ENCODE data around the gene POU6F2. TPM values are rescaled to one million over a fixed set of nuclear protein-coding genes. Genes with fewer than 3 reads are reported as not detected.

The POU6F2 gene
- total RNA-seq, 1 experiment from 2014 or later, result 2.9 TPM

DNA sequence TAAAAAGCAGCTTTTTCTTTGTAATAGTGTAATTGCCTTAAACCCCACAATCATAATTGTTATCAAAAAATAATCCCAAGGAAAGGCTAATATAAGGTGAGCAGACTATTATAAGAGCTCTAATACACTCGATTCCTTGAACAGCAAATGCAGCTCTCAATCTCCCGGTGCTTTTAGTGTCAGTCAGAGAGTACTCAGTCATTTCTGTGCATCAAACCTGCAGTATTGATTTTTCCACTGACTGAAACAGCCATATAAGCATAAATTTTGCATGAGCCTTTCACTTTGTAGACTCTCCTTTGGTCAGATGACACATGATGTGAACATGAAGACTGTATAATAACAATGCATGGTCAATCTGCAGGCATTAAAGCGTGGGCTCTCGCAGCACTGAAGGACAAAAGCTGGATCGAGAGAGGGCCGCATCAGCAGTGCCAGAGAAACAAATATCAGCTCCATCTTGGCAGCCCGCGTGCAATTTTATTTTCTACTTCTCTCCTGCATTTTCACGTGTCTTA is 272.0 kb downstream of the POU6F2 start (continued):
- TF ChIP-seq, protein P1, sequence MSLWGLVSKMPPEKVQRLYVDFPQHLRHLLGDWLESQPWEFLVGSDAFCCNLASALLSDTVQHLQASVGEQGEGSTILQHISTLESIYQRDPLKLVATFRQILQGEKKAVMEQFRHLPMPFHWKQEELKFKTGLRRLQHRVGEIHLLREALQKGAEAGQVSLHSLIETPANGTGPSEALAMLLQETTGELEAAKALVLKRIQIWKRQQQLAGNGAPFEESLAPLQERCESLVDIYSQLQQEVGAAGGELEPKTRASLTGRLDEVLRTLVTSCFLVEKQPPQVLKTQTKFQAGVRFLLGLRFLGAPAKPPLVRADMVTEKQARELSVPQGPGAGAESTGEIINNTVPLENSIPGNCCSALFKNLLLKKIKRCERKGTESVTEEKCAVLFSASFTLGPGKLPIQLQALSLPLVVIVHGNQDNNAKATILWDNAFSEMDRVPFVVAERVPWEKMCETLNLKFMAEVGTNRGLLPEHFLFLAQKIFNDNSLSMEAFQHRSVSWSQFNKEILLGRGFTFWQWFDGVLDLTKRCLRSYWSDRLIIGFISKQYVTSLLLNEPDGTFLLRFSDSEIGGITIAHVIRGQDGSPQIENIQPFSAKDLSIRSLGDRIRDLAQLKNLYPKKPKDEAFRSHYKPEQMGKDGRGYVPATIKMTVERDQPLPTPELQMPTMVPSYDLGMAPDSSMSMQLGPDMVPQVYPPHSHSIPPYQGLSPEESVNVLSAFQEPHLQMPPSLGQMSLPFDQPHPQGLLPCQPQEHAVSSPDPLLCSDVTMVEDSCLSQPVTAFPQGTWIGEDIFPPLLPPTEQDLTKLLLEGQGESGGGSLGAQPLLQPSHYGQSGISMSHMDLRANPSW (CRISPR knock-in tag; conservative IDR thresholded peaks at IDR 0.05; ENCODE audit: low read depth), result no peak
- TF ChIP-seq, protein P2, sequence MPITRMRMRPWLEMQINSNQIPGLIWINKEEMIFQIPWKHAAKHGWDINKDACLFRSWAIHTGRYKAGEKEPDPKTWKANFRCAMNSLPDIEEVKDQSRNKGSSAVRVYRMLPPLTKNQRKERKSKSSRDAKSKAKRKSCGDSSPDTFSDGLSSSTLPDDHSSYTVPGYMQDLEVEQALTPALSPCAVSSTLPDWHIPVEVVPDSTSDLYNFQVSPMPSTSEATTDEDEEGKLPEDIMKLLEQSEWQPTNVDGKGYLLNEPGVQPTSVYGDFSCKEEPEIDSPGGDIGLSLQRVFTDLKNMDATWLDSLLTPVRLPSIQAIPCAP (CRISPR knock-in tag; IDR thresholded peaks at IDR 0.05), result no peak
- no peak for TF ChIP-seq ZNF396 (CRISPR knock-in tag; IDR thresholded peaks at IDR 0.05; ENCODE audit: borderline replicate concordance)
- TF ChIP-seq, protein P3, sequence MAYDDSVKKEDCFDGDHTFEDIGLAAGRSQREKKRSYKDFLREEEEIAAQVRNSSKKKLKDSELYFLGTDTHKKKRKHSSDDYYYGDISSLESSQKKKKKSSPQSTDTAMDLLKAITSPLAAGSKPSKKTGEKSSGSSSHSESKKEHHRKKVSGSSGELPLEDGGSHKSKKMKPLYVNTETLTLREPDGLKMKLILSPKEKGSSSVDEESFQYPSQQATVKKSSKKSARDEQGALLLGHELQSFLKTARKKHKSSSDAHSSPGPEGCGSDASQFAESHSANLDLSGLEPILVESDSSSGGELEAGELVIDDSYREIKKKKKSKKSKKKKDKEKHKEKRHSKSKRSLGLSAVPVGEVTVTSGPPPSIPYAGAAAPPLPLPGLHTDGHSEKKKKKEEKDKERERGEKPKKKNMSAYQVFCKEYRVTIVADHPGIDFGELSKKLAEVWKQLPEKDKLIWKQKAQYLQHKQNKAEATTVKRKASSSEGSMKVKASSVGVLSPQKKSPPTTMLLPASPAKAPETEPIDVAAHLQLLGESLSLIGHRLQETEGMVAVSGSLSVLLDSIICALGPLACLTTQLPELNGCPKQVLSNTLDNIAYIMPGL (CRISPR knock-in tag; IDR thresholded peaks at IDR 0.05), result no peak
- TF ChIP-seq, protein P4, sequence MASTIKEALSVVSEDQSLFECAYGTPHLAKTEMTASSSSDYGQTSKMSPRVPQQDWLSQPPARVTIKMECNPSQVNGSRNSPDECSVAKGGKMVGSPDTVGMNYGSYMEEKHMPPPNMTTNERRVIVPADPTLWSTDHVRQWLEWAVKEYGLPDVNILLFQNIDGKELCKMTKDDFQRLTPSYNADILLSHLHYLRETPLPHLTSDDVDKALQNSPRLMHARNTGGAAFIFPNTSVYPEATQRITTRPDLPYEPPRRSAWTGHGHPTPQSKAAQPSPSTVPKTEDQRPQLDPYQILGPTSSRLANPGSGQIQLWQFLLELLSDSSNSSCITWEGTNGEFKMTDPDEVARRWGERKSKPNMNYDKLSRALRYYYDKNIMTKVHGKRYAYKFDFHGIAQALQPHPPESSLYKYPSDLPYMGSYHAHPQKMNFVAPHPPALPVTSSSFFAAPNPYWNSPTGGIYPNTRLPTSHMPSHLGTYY (CRISPR knock-in tag; IDR thresholded peaks at IDR 0.05), result no peak

DNA sequence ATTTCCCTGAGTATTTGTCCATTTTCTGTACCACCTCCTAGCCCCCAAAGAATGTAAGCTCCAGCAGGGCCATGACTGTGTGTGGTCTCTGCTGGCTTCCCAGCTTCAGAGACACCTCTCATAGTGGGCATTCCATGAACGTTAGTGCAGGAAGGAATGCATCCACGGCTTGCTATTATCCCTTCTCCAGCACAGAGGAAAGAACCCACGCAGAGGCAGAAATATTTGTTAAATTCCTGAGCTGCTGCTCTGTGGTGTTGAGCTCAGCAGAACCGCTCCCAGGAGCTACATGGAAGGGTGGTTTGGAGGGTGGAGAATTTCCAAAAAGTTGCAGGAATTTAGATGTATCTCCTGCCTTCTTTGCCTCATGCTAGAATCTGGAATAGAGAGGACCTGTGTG is 275.2 kb downstream of the POU6F2 start:
- no peaks in the 10 kb centered on the region for H3K9me3 Mint-ChIP-seq
- no peak overlapping the region for H3K27ac Mint-ChIP-seq
- H3K36me3 Mint-ChIP-seq, result no peaks in the 10 kb centered on the region
- ATAC-seq (peak; percentile 63), DNase-seq (ENCODE audit: low spot score) (no peak)
- peaks cover 38% of the 10 kb centered on the region for H3K4me1 Mint-ChIP-seq
- CTCF ChIA-PET, result interaction anchor here (1.6 kb wide), 1 partner anchor 201 kb away, joined by 5 read pairs; no protein-coding TSS in a partner anchor
- H3K4me3 Mint-ChIP-seq, result no peak overlapping the region
- TF ChIP-seq GRHL2 (CRISPR knock-in tag; IDR thresholded peaks at IDR 0.05; ENCODE audit: insufficient replicate concordance, severe bottlenecking), result no peak
- no peak for TF ChIP-seq ZNF416 (CRISPR knock-in tag; IDR thresholded peaks at IDR 0.05)
- TF ChIP-seq, protein P5, sequence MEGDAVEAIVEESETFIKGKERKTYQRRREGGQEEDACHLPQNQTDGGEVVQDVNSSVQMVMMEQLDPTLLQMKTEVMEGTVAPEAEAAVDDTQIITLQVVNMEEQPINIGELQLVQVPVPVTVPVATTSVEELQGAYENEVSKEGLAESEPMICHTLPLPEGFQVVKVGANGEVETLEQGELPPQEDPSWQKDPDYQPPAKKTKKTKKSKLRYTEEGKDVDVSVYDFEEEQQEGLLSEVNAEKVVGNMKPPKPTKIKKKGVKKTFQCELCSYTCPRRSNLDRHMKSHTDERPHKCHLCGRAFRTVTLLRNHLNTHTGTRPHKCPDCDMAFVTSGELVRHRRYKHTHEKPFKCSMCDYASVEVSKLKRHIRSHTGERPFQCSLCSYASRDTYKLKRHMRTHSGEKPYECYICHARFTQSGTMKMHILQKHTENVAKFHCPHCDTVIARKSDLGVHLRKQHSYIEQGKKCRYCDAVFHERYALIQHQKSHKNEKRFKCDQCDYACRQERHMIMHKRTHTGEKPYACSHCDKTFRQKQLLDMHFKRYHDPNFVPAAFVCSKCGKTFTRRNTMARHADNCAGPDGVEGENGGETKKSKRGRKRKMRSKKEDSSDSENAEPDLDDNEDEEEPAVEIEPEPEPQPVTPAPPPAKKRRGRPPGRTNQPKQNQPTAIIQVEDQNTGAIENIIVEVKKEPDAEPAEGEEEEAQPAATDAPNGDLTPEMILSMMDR (IDR thresholded peaks at IDR 0.05), result no peak
- TF ChIP-seq TEAD1 (CRISPR knock-in tag; IDR thresholded peaks at IDR 0.05), result no peak
- no peak for TF ChIP-seq NFATC4 (CRISPR knock-in tag; IDR thresholded peaks at IDR 0.05)
- no peak for TF ChIP-seq PRRX2 (CRISPR knock-in tag; IDR thresholded peaks at IDR 0.05)
- TF ChIP-seq CREM (CRISPR knock-in tag; IDR thresholded peaks at IDR 0.05), result no peak
- TF ChIP-seq, protein P6, sequence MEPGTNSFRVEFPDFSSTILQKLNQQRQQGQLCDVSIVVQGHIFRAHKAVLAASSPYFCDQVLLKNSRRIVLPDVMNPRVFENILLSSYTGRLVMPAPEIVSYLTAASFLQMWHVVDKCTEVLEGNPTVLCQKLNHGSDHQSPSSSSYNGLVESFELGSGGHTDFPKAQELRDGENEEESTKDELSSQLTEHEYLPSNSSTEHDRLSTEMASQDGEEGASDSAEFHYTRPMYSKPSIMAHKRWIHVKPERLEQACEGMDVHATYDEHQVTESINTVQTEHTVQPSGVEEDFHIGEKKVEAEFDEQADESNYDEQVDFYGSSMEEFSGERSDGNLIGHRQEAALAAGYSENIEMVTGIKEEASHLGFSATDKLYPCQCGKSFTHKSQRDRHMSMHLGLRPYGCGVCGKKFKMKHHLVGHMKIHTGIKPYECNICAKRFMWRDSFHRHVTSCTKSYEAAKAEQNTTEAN (CRISPR knock-in tag; IDR thresholded peaks at IDR 0.05), result no peak
- TF ChIP-seq CREB1 (CRISPR knock-in tag; IDR thresholded peaks at IDR 0.05), result no peak
- TF ChIP-seq, protein P1 (CRISPR knock-in tag; conservative IDR thresholded peaks at IDR 0.05; ENCODE audit: low read depth), result no peak
- TF ChIP-seq ZNF138 (CRISPR knock-in tag; conservative IDR thresholded peaks at IDR 0.05), result no peak
- POLR2A ChIA-PET, result interaction anchor here (0.6 kb wide), 1 partner anchor 58 kb away, joined by 5 read pairs; no protein-coding TSS in a partner anchor
- H3K27me3 Mint-ChIP-seq (ENCODE audit: low read depth), result no peaks in the 10 kb centered on the region
